GM19035 (cell line): ENCODE results near the gene CDH15.

Experiments
- ATAC-seq: cut with Tn5 transposase; IDR thresholded peaks from one replicate; pipeline ENCODE4 v1.9.1; 2021; ENCODE audit not compliant: unreplicated experiment

Gene CDH15

GRCh38 chr16:89170346-89171215 is 967 bp upstream of the CDH15 start:
- ATAC-seq: peak; percentile 1

- no peak for ATAC-seq
These were observed 601 bp downstream of the CDH15 start for GRCh38 chr16:89172171-89172527.

- no peak for ATAC-seq
These were observed 1.1 kb downstream of the CDH15 start for GRCh38 chr16:89172528-89173173.

- no peak for ATAC-seq
These were observed 1.8 kb downstream of the CDH15 start for GRCh38 chr16:89173174-89173921.

- no peak for ATAC-seq
These were observed 2.7 kb downstream of the CDH15 start for GRCh38 chr16:89174055-89174827.

- ATAC-seq: no peak
These were observed 3.3 kb downstream of the CDH15 start for GRCh38 chr16:89174877-89175276.

- no peak for ATAC-seq
These were observed 4.0 kb downstream of the CDH15 start for GRCh38 chr16:89175280-89176146.

GRCh38 chr16:89176147-89176690 is 4.7 kb downstream of the CDH15 start:
- no peak for ATAC-seq

GRCh38 chr16:89176717-89177116 is 5.2 kb downstream of the CDH15 start:
- no peak for ATAC-seq

- no peak for ATAC-seq
These were observed 6.0 kb downstream of the CDH15 start for GRCh38 chr16:89177501-89177900.

- no peak for ATAC-seq
These were observed 7.1 kb downstream of the CDH15 start for GRCh38 chr16:89178453-89179147.

GRCh38 chr16:89179148-89179484 is 7.6 kb downstream of the CDH15 start:
- no peak for ATAC-seq

- ATAC-seq: no peak
These were observed 8.2 kb downstream of the CDH15 start for GRCh38 chr16:89179656-89180315.

GRCh38 chr16:89183463-89183862 is 11.9 kb downstream of the CDH15 start:
- ATAC-seq: no peak

- no peak for ATAC-seq
These were observed 12.6 kb downstream of the CDH15 start for GRCh38 chr16:89183975-89184676.

- no peak for ATAC-seq
These were observed 13.1 kb downstream of the CDH15 start for GRCh38 chr16:89184677-89184932.

- no peak for ATAC-seq
These were observed 13.6 kb downstream of the CDH15 start for GRCh38 chr16:89184933-89185794.
